GM12864 (cell line): ENCODE data around the gene ATP7A.
"Not testable (repeated sequence)": the region's sequence is repeated elsewhere in the genome, so short reads cannot be mapped to it uniquely, and the experiment has no call there.

Experiments
- DNase-seq: peaks from one replicate; pipeline ENCODE4 v3.0.0-alpha.2; 2011; ENCODE audit warnings: low read depth
- H3K4me3 ChIP-seq: 2 replicates; pipeline ENCODE4 v1.5.1; 2011; ENCODE audit warnings: mild to moderate bottlenecking, low read depth, low read length, control low read depth
- CTCF ChIP-seq: IDR thresholded peaks from 2 replicates; pipeline ENCODE4 v1.5.1; 2011; ENCODE audit warnings: low read depth, mild to moderate bottlenecking, moderate library complexity, low read length, control low read depth, inconsistent platforms; ENCODE audit errors: missing control alignments

The ATP7A gene

GRCh38 chrX:77924320-77924859 is 13.9 kb downstream of the ATP7A start:
- no peak for TF ChIP-seq CTCF
- DNase-seq, result no peak
- H3K4me3 ChIP-seq, result no peak overlapping the region

- H3K4me3 ChIP-seq, result no peak overlapping the region
- no peak for TF ChIP-seq CTCF
Measured at GRCh38 chrX:77925764-77926163, 15.3 kb downstream of the ATP7A start.

GRCh38 chrX:77930581-77930980 is 20.1 kb downstream of the ATP7A start:
- H3K4me3 ChIP-seq, result no peak overlapping the region
- no peak for DNase-seq
- no peak for TF ChIP-seq CTCF

More at GRCh38 chrX:77925764-77926163, 15.3 kb downstream of the ATP7A start:
- DNase-seq, result no peak

GRCh38 chrX:77935886-77936285 is 25.4 kb downstream of the ATP7A start:
- DNase-seq, result no peak
- no peak overlapping the region for H3K4me3 ChIP-seq
- no peak for TF ChIP-seq CTCF

- no peak for TF ChIP-seq CTCF
- H3K4me3 ChIP-seq, result no peak overlapping the region
- DNase-seq, result no peak
Measured at GRCh38 chrX:77936299-77936698, 25.8 kb downstream of the ATP7A start.

- no peak for DNase-seq
- no peak for TF ChIP-seq CTCF
- H3K4me3 ChIP-seq, result no peak overlapping the region
Measured at GRCh38 chrX:77937291-77937690, 26.8 kb downstream of the ATP7A start.

- no peak overlapping the region for H3K4me3 ChIP-seq
- no peak for TF ChIP-seq CTCF
- no peak for DNase-seq
Measured at GRCh38 chrX:77938083-77938680, 27.7 kb downstream of the ATP7A start.

GRCh38 chrX:77945031-77945430 is 34.5 kb downstream of the ATP7A start:
- H3K4me3 ChIP-seq, DNase-seq: not testable (repeated sequence)
